GM19452 (cell line): Measurements from ENCODE around the gene CPA1.

Experiments used
- ATAC-seq: cut with Tn5 transposase; IDR thresholded peaks from one replicate; pipeline ENCODE4 v1.9.1; 2021; ENCODE audit not compliant: unreplicated experiment

Gene CPA1

GRCh38 chr7:130393841-130394411 lies 13.6 kb downstream of the CPA1 start:
- no peak for ATAC-seq

- ATAC-seq = no peak
Observed at GRCh38 chr7:130394421-130395195, 14.3 kb downstream of the CPA1 start.

GRCh38 chr7:130395421-130395820 lies 15.1 kb downstream of the CPA1 start:
- no peak for ATAC-seq

GRCh38 chr7:130396109-130396508 lies 15.8 kb downstream of the CPA1 start:
- ATAC-seq = no peak

GRCh38 chr7:130397051-130397757 lies 16.9 kb downstream of the CPA1 start:
- ATAC-seq = no peak

- no peak for ATAC-seq
Observed at GRCh38 chr7:130397758-130398073, 17.4 kb downstream of the CPA1 start.

GRCh38 chr7:130398526-130399090 lies 18.3 kb downstream of the CPA1 start:
- no peak for ATAC-seq

GRCh38 chr7:130400120-130400572 lies 19.9 kb downstream of the CPA1 start:
- no peak for ATAC-seq

GRCh38 chr7:130401101-130401500 lies 20.8 kb downstream of the CPA1 start:
- ATAC-seq = no peak

GRCh38 chr7:130401578-130401977 lies 21.3 kb downstream of the CPA1 start:
- ATAC-seq = no peak

- no peak for ATAC-seq
Observed at GRCh38 chr7:130405003-130405402, 24.7 kb downstream of the CPA1 start.

- no peak for ATAC-seq
Observed at GRCh38 chr7:130409067-130409711, 28.9 kb downstream of the CPA1 start.

GRCh38 chr7:130409712-130410072 lies 29.4 kb downstream of the CPA1 start:
- no peak for ATAC-seq

GRCh38 chr7:130410868-130411541 lies 30.7 kb downstream of the CPA1 start:
- ATAC-seq = no peak

GRCh38 chr7:130413201-130413600 lies 32.9 kb downstream of the CPA1 start:
- ATAC-seq = no peak

GRCh38 chr7:130415006-130415405 lies 34.7 kb downstream of the CPA1 start:
- no peak for ATAC-seq

GRCh38 chr7:130417213-130417612 lies 36.9 kb downstream of the CPA1 start:
- ATAC-seq = no peak

GRCh38 chr7:130418306-130418705 lies 38.0 kb downstream of the CPA1 start:
- no peak for ATAC-seq

GRCh38 chr7:130419658-130420057 lies 39.4 kb downstream of the CPA1 start:
- no peak for ATAC-seq

GRCh38 chr7:130420943-130421578 lies 40.8 kb downstream of the CPA1 start:
- ATAC-seq = no peak
